ENCODE data around the gene CD300LG.
"Not testable (repeated sequence)": the region's sequence is repeated elsewhere in the genome, so short reads cannot be mapped to it uniquely, and the experiment has no call there.

The CD300LG gene

GRCh38 chr17:43846963-43847371, at the start of gene CD300LG:
Gene CD300LG (plus strand): TSS chr17:43847176. CDS start chr17:43847217, 41 bp downstream.
- no peak for DNase-seq

- not testable (repeated sequence) for DNase-seq
Measured at GRCh38 chr17:43798024-43798423, 49.0 kb upstream of the CD300LG start.

GRCh38 chr17:43799047-43799446, 47.9 kb upstream of the CD300LG start:
- no peak for DNase-seq

- DNase-seq = no peak
Measured at GRCh38 chr17:43800736-43801135, 46.2 kb upstream of the CD300LG start.

DNA sequence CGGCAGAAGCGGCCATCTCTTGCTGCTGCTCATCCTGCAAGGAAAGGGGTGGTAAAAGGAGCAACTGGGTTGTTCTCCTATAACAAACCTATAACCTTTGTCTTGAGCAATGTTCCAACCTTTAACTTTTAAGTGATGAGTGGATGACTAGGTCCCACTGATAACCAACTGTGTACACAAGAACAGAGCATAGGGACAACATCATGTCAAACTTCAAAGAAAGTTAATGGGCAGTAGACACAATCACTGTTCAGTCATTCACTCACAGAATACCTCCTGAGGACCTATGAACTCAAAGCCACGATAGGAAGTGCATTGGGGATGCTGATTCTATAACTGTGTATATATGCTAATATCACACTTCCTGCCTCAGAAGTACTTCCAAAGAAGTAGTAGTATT, 45.1 kb upstream of the CD300LG start:
- DNase-seq = no peak

DNA sequence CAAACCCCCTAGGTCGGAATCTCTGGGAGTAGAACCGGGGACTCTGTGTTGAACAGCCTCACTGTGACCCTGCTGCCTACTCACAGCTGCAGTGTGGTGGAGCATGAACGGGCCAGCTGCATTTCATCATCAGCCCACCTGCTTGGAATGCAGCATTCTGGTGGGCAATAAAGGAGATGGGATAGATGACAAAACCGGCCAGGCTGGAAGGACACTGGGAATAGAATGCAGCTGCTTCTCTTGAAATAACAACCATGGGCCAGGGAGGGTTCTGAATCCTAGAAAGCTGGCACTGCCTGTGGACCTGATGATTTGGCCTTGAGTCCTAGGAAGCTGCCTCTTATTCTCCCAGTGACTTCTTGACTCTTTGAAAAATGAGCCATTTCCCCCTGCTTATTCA, 43.2 kb upstream of the CD300LG start:
- no peak for DNase-seq

DNA sequence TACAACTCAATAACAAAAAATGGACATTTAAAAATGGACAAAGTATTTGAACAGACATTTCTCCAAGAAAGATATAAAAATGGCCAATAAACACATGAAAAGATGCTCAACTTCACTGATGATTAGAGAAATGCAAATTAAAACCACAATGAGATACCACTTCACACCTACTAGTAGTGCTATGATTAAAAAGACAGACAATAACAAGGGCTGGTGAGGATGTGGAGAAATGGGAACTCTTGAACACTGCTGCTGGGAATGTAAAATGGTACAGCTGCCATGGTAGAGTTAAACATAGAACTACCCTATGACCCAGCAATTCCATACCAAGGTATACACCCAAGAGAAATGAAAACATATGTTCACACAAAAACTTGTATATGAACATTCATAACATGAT, 41.9 kb upstream of the CD300LG start:
- no peak for DNase-seq

DNA sequence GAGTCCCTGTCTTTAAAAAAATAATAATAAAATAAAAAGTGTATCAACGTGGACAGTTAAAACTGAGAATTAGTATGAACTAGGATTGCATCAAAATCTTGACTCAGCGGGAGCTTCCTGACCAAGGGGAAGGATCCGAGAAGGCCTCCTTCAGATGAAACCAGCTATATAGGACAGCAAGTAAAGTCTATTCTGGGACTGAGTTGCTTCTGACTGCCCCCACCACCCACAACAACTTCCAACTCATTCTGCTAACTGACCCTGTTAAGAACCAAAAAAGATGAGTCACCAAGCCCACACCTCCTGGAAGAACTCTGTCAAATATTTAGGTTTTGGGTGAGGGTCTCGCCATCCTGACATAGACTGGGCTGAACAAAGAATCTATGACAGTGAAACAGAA, 38.9 kb upstream of the CD300LG start:
- no peak for DNase-seq

DNA sequence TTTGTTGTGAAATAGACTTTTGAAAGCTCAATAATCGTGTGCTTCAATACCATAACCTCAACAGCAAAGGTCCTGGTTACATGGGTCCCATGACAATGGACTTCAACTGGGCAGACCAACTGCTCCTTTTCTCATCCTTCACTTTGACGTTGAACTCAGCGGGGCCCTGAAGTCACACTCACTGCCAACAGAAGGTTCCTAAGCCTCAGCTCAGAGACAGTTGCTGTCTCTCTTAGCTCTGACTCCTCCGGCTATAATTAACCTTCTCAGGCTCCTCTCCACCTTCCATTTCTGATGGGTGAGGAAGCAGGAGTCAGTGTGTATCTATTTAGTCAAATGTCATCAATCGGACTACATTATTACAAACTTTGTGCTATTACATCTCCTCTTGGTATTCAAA, 37.9 kb upstream of the CD300LG start:
- no peak for DNase-seq

GRCh38 chr17:43810226-43810715, 36.7 kb upstream of the CD300LG start:
- no peak for DNase-seq

GRCh38 chr17:43810823-43811222, 36.2 kb upstream of the CD300LG start:
- DNase-seq = no peak

DNA sequence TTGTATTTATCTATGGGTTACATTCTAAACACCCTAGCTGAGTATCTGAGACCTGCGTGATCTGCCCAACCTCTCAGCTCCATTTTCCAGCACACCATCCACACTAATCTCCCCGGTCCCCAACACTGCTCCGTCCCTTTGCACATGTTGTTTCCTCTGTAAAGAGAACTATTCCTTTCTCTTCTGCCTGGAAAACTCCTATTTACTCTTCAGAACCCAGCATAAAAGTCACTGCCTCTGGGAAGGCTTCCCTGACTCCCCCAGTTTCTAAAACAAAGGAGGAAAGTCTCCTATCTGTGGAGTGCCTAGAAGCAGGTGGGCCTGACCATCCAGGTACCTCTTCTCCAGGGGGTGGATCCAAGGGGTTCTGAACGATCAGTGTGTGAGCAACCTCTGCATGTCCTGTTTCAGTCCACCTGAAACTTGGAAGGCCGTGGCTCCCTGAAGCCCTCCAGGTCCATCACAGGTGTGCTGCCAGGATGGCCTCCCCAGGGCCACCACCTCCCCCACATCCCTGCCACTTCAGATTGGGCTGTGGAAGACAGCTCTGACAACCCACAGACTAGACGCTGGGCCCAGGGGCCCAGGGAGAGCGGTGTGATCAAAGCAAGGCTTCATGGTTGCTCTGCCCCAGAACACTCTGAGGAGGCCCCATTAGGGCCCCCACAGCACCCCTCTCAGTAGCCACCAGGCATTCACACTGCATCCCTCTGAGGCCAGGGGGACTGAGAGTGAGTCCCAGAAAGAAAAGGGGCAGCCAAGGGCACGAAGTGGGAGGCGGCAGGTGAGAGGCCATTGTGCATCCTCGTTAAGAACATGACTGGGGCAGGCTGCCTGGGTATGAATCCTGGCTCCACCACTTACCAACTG, 34.3 kb upstream of the CD300LG start:
- DNase-seq = no peak

DNA sequence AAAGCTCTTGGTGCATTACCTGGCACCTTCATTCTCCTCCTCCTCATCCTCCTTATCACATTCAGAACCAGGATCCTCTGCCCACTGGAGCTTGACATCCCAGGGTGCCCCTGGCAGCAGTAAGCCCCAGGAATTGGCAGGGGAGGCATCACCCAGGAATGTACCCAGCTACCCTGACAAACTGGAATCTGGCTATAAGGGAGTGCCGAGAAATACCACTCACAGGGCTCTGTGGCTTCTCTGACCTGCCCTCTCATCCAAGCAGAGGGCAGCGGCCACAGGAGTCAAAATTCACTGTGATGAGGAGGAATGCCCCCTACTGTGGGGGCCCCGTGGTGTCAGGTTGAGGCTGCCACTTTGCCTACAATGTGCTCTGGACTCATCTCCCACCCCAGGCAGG, 33.6 kb upstream of the CD300LG start:
- no peak for DNase-seq

DNA sequence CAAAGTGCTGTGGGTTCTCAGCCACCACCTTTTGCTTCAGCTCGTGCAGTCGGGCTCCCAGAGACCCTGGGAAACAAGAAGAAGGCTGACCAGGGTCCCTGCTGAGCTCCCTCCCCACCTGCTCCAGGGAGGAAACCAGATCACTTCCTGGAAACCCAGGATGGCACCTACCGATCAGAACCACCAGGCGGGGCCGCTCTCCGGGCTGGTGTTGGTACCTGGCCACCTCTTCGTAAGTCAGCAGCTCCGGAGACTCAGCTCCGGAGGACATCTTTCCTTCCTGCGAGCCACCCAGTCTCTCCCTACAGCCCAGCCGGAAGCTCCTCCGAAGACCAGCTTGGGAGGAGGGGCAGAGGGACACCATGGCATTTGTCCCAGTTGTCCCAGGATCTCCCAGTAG, 33.0 kb upstream of the CD300LG start:
- no peak for DNase-seq

DNA sequence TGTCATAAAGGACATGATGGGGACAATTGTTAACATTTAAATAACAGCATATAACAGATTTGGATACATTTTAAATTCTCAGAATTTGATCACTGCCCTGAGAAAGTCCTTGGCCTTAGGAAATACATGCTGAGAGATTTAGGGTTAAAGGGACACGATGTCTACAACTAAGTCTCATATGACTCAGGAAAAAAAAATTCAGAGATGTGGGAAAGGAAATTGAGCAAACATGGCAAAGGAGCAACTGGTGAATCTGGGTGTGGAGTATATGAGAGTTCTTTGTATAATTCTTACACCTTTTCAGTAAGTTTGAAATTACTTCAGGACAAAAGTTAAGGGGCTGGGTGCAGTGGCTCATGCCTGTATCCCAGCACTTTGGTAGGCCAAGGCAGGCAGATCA, 32.3 kb upstream of the CD300LG start:
- no peak for DNase-seq

GRCh38 chr17:43816336-43817320, 30.3 kb upstream of the CD300LG start:
- no peak for DNase-seq

DNA sequence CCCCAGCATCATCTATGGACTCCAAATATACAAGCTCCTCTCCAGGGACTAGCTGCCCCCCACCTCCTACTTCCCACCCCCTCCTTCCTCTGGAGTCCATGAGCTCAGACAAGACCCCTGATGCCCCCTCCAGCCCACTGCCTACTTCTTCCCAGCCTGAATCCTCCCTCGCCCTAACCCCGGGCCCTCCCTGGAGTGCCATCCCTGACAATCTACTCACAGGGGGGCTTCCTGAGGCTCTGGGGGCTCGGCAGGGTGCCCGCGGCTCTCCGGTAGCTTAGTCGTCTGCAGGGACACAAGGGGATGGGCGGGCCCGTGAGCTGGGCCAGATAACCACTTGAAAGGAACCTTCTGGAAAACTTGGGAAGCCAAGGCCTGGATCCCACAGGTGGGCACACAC, 29.1 kb upstream of the CD300LG start:
- DNase-seq = no peak

GRCh38 chr17:43818966-43819365, 28.0 kb upstream of the CD300LG start:
- no peak for DNase-seq

DNA sequence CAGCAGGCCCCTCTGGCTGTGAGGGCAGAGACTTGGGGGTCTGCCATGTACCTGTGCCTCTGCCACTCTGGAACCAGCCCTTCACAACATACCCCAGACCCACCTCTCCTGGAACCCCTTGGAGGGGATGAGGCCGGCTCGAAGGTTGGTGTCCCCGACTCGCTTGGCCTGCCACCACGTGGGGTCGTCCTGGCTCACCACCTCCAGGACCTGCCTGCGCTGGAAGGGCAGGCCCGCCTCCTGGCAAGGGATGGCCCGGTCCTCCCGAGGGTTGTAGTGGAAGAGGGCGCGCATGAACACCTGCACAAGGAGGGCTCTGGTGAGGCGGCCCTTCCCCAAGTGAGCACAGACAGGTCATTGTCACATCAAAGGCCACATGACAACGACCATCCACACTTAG, 26.2 kb upstream of the CD300LG start:
- DNase-seq = no peak

DNA sequence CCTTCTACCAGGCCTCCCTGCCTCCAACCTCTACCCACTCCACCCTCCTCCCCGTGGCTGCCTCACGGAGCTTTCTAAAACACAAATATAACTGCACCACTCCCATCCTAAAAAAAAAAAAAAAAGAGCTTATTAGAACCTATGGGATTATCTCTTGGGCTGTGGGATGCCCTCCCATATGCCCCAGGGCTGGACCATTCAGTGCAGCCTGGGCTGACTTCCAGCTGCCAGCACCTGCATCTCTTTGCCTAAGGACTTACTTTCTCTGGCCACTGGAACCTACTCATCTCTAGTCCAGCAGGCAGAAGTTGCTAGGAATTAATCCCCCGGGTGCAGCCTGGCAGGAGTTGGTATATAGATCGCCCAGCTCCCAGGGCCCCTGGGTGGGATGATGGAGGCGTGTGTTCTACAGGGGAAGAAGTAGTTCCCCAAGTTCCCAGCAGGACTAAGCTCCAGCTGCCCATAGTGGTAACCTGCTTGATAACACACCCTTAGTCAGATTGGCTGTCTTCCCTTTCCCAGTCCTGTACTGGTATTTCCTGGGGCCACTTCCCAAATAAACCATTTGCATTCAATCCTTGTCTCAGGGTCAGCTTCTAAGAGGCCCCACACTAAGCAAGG, 24.3 kb upstream of the CD300LG start:
- no peak for DNase-seq

DNA sequence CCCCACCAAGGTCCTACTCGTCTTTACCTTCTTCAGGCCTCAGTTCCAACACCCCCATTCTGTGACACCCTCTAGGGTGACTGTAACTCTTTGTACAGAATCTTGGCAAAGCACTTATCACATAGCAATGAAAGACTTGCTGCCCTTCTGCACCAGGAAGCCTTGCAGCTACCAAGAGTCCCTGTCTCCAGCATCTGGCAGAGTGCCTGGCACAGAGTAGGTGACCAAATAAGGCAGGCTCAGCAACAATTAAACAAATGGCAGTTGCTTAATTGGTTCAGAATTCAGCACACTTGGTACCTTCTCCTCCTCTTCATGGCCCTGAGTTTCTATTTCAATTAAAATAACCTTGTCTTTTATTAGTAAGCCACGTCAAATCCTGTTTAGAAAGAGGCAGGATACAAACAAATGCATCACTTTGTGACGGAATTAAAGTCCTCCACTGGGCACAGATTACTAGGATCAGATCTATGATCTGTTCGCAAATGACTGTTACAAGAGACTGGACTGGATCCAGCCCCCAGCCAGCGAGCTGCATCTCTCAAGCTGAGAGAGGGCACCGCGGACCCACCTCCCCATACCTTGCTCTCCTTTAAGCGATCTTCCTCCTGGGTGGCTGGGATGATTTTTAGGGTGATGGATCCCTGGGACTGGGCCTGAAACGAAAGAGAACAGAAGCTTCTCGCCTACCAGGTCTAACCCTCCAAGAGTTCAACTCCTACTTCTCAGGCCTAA, 23.5 kb upstream of the CD300LG start:
- no peak for DNase-seq

DNA sequence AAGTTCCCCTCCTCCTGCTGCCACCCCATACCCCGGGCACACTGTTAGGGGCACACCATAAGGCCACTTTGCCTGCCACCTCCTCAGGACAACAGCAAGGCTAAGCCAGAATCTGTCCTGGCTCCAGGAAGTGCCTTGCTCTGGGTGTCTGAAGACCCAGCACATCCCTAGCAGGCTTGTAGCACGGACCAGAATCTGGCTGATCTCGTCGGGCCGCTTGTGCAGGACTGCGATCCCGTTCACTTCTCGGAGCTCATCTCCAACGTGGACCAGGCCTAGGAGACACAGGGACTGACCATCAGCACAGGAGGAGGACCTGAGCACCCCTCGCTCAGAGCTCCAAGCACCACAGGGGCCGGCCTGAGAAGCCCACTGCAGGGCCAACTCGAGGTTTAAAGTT, 21.4 kb upstream of the CD300LG start:
- no peak for DNase-seq
